Measurements from ENCODE around the gene CDKL1.

The CDKL1 gene

DNA sequence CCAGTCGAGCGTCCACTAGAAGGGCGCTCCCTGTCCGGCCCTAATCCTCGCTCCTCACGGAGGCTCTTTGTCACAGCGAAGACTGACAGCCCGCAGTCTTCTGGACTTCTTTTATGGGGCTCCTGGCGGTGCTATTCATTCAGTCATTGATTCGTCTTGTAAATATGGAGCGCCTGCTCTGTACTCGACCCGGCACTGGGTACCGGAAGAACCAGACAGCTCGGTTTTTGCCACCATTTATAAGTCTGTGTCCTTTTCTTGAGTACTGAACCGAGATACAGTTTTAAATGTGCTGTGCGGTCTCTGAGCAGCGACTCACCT is 84.0 kb downstream of the CDKL1 start:
- Histone ChIP-seq H3K4me1 (no peaks in the 10 kb centered on the region), H3K9me3 (no peaks in the 10 kb centered on the region), H3K4me3 (ENCODE audit: low read depth, low read length) (peak overlapping the region; percentile 89), H3K27me3 (no peaks in the 10 kb centered on the region), H3K36me3 (no peaks in the 10 kb centered on the region)
- TF ChIP-seq, protein P1, sequence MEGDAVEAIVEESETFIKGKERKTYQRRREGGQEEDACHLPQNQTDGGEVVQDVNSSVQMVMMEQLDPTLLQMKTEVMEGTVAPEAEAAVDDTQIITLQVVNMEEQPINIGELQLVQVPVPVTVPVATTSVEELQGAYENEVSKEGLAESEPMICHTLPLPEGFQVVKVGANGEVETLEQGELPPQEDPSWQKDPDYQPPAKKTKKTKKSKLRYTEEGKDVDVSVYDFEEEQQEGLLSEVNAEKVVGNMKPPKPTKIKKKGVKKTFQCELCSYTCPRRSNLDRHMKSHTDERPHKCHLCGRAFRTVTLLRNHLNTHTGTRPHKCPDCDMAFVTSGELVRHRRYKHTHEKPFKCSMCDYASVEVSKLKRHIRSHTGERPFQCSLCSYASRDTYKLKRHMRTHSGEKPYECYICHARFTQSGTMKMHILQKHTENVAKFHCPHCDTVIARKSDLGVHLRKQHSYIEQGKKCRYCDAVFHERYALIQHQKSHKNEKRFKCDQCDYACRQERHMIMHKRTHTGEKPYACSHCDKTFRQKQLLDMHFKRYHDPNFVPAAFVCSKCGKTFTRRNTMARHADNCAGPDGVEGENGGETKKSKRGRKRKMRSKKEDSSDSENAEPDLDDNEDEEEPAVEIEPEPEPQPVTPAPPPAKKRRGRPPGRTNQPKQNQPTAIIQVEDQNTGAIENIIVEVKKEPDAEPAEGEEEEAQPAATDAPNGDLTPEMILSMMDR (IDR thresholded peaks at IDR 0.05; ENCODE audit: low read depth, low read length) = no peak
- no peak for DNase-seq

- peak within 1 kb of the TSS; percentile 89 for H3K4me3 ChIP-seq (ENCODE audit: low read depth, low read length)
- H3K27me3 ChIP-seq = no peaks in the 10 kb centered on the region
- no peaks in the 10 kb centered on the region for H3K9me3 ChIP-seq
- peak; percentile 97 for DNase-seq
- H3K36me3 ChIP-seq = no peaks in the 10 kb centered on the region
- TF ChIP-seq, protein P1 (IDR thresholded peaks at IDR 0.05; ENCODE audit: low read depth, low read length) = no peak
- no peaks in the 10 kb centered on the region for H3K4me1 ChIP-seq
These were observed 84.5 kb downstream of the CDKL1 start, which contains the start of the genes DMAC2L and L2HGDH for GRCh38 chr14:50311972-50312733. Gene DMAC2L (plus strand): TSS chr14:50312324. CDS start chr14:50321488, 9,164 bp downstream. Gene L2HGDH (minus strand): TSS chr14:50312229. CDS start chr14:50312150, 79 bp downstream.

DNA sequence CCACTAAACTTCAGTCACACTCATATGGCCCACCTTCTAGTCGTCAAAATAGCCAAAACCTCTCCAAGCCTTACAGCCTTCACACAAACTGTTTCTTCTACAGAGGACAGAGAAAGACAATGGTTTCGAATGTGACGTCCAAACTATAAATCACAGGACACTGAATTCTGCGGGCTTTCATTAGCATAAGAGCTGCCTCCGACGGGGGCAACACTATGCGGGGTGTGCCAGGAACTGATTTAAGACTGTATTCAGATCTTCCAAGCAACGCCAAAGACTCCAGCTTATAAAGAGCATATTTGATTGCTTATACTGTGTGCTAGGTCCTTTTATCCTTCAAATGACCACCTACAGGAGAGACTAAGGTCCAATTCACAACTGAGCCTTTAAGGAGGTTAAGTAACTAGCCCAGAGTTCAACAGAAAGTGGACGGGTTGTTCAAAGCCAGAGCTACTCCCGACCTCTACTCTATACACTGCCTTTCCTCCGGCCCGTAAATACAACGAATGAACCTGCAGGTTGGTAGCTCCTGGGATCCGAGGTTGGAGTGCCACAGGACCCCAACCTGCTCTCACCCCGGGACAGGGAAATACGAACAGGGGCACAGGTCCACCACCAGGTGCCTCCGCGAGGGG is 85.2 kb downstream of the CDKL1 start:
- no peak for DNase-seq
- Histone ChIP-seq H3K4me3 (ENCODE audit: low read depth, low read length) (peak overlapping the region; percentile 89), H3K4me1 (no peaks in the 10 kb centered on the region), H3K9me3 (no peaks in the 10 kb centered on the region), H3K36me3 (no peaks in the 10 kb centered on the region), H3K27me3 (no peaks in the 10 kb centered on the region)
- TF ChIP-seq, protein P1 (IDR thresholded peaks at IDR 0.05; ENCODE audit: low read depth, low read length) = peak; percentile 53

GRCh38 chr14:50310445-50310844 is 86.2 kb downstream of the CDKL1 start:
- H3K4me1 ChIP-seq = no peaks in the 10 kb centered on the region
- no peak overlapping the region for H3K4me3 ChIP-seq (ENCODE audit: low read depth, low read length)
- no peaks in the 10 kb centered on the region for H3K9me3 ChIP-seq
- no peaks in the 10 kb centered on the region for H3K27me3 ChIP-seq
- TF ChIP-seq, protein P1 (IDR thresholded peaks at IDR 0.05; ENCODE audit: low read depth, low read length) = no peak
- no peak for DNase-seq
- H3K36me3 ChIP-seq = no peaks in the 10 kb centered on the region

- Histone ChIP-seq H3K4me1 (no peaks in the 10 kb centered on the region), H3K36me3 (no peaks in the 10 kb centered on the region), H3K9me3 (no peaks in the 10 kb centered on the region), H3K27me3 (no peaks in the 10 kb centered on the region), H3K4me3 (ENCODE audit: low read depth, low read length) (no peak overlapping the region)
- no peak for DNase-seq
- TF ChIP-seq, protein P1 (IDR thresholded peaks at IDR 0.05; ENCODE audit: low read depth, low read length) = no peak
These were observed 88.2 kb downstream of the CDKL1 start for GRCh38 chr14:50308363-50308915.
